Lower lobe of right lung (tissue), 2 donors: Measurements from ENCODE around the gene MFAP5. TPM values are rescaled to one million over a fixed set of nuclear protein-coding genes. Genes with fewer than 3 reads are reported as not detected.

Experiments
- ATAC-seq, 2 donors: fragments of 200-7000 bp; cut with Tn5 transposase; one replicate each; pipeline ENCODE4 v1.9.1; 2020 to 2022; ENCODE audit warnings: mild to moderate bottlenecking in 2 of 2, moderate library complexity in 2 of 2
- DNase-seq: peaks from one replicate; pipeline ENCODE4 v3.0.0-alpha.2; 2020
- H3K27ac ChIP-seq: fragments of 200-600 bp; one replicate; pipeline ENCODE4 v1.8.0; 2022
- H3K27me3 ChIP-seq: fragments of 200-600 bp; one replicate; pipeline ENCODE4 v1.8.0; 2022; ENCODE audit warnings: low read depth
- H3K36me3 ChIP-seq: fragments of 200-600 bp; one replicate; pipeline ENCODE4 v1.8.0; 2022; ENCODE audit warnings: mild to moderate bottlenecking
- H3K4me1 ChIP-seq: fragments of 200-600 bp; one replicate; pipeline ENCODE4 v1.8.0; 2022
- H3K4me3 ChIP-seq: fragments of 200-600 bp; one replicate; pipeline ENCODE4 v1.8.0; 2022; ENCODE audit warnings: mild to moderate bottlenecking
- H3K9me3 ChIP-seq: fragments of 200-600 bp; one replicate; pipeline ENCODE4 v1.8.0; 2022
- CTCF ChIP-seq: fragments of 200-600 bp; IDR thresholded peaks from one replicate; pipeline ENCODE4 v1.8.0; 2022; ENCODE audit warnings: antibody characterized with exemption, mild to moderate bottlenecking
- intact Hi-C: fragments of 100-400 bp; cut with DNase I; formaldehyde crosslinking; loops from one replicate; pipeline ENCODE4 v1.11.0; 2022
- total RNA-seq: library from RNA; stranded (reverse); fragmentation: NEBNext Ultra II Directional; extraction: Animal tissue kit (Norgen Biotek cat#: 25700); gene quantifications from one replicate; pipeline ENCODE4 v1.2.1, GENCODE V29; 2021
- donor health status: DM: no; HTN: yes; CAD: no; lungs with severe emphysema.

MFAP5 gene
- total RNA-seq, 1 donor from 2014 or later: 50.2 TPM

GRCh38 chr12:8698879-8699278 is 36.3 kb upstream of the MFAP5 start:
- ATAC-seq: no peak
- H3K4me1 ChIP-seq: peaks cover 40% of the 10 kb centered on the region

GRCh38 chr12:8698132-8698851 is 35.7 kb upstream of the MFAP5 start:
- Histone ChIP-seq H3K9me3 (no peaks in the 10 kb centered on the region), H3K36me3 (no peaks in the 10 kb centered on the region), H3K27ac (peak overlapping the region; percentile 89), H3K4me1 (peaks cover 41% of the 10 kb centered on the region), H3K4me3 (peak overlapping the region; percentile 89), H3K27me3 (no peaks in the 10 kb centered on the region)
- intact Hi-C loops: no loop called here
- peak; percentile 79 to 80 for ATAC-seq
- peak; percentile 81 for DNase-seq
- no peak for TF ChIP-seq CTCF

More at GRCh38 chr12:8698879-8699278, 36.3 kb upstream of the MFAP5 start:
- peak overlapping the region; percentile 89 for H3K4me3 ChIP-seq
- no peaks in the 10 kb centered on the region for H3K9me3 ChIP-seq
- no peaks in the 10 kb centered on the region for H3K36me3 ChIP-seq
- DNase-seq: no peak
- peak overlapping the region; percentile 89 for H3K27ac ChIP-seq
- intact Hi-C loops: no loop called here
- TF ChIP-seq CTCF: no peak
- no peaks in the 10 kb centered on the region for H3K27me3 ChIP-seq

- Histone ChIP-seq H3K4me3 (peak within 1 kb of the TSS; percentile 89), H3K27me3 (no peaks in the 10 kb centered on the region), H3K36me3 (no peaks in the 10 kb centered on the region), H3K27ac (peak within 1 kb of the TSS; percentile 89), H3K4me1 (peaks cover 47% of the 10 kb centered on the region), H3K9me3 (no peaks in the 10 kb centered on the region)
- ATAC-seq: peak; percentile 91 to 95
- DNase-seq: peak; percentile 90
- no peak for TF ChIP-seq CTCF
- intact Hi-C loops: no loop called here
Observed at GRCh38 chr12:8697476-8698131, 35.0 kb upstream of the MFAP5 start, which contains the start of gene RIMKLB. Gene RIMKLB, plus strand, starts transcription at chr12:8697991. Its CDS starts 15,876 bp downstream, at chr12:8713867.

GRCh38 chr12:8697120-8697475 is 34.5 kb upstream of the MFAP5 start:
- Histone ChIP-seq H3K27ac (peak overlapping the region; percentile 89), H3K9me3 (no peaks in the 10 kb centered on the region), H3K4me3 (peak overlapping the region; percentile 89), H3K4me1 (peaks cover 49% of the 10 kb centered on the region), H3K36me3 (no peaks in the 10 kb centered on the region), H3K27me3 (no peaks in the 10 kb centered on the region)
- no peak for DNase-seq
- intact Hi-C loops: no loop called here
- TF ChIP-seq CTCF: no peak
- ATAC-seq: peak; percentile 45 to 49

- H3K9me3 ChIP-seq: no peaks in the 10 kb centered on the region
Observed at GRCh38 chr12:8696442-8697090, 33.9 kb upstream of the MFAP5 start.

More at GRCh38 chr12:8696442-8697090, 33.9 kb upstream of the MFAP5 start:
- Histone ChIP-seq H3K4me1 (peaks cover 48% of the 10 kb centered on the region), H3K36me3 (no peaks in the 10 kb centered on the region), H3K27ac (peak overlapping the region; percentile 89), H3K27me3 (no peaks in the 10 kb centered on the region), H3K4me3 (peak overlapping the region; percentile 89)
- ATAC-seq: peak in 1 of 2 donors; percentile 15
- intact Hi-C loops: no loop called here
- no peak for TF ChIP-seq CTCF
- no peak for DNase-seq
